Breast epithelium (tissue), 3 donors: ENCODE measurements around the gene ILK.

Experiments
- POLR2A ChIP-seq: fragments of 450-650 bp; IDR thresholded peaks from one replicate; pipeline ENCODE4 v1.6.1; 2016; ENCODE audit warnings: antibody characterized with exemption, mild to moderate bottlenecking, moderate library complexity
- TF ChIP-seq, protein P1 (sequence below), 3 donors: fragments of 450-650 bp; IDR thresholded peaks; one replicate each; pipeline ENCODE4 v1.5.1; 2016 to 2017; ENCODE audit warnings: antibody characterized with exemption in 3 of 3, mild to moderate bottlenecking in 3 of 3, moderate library complexity in 3 of 3

DNA sequence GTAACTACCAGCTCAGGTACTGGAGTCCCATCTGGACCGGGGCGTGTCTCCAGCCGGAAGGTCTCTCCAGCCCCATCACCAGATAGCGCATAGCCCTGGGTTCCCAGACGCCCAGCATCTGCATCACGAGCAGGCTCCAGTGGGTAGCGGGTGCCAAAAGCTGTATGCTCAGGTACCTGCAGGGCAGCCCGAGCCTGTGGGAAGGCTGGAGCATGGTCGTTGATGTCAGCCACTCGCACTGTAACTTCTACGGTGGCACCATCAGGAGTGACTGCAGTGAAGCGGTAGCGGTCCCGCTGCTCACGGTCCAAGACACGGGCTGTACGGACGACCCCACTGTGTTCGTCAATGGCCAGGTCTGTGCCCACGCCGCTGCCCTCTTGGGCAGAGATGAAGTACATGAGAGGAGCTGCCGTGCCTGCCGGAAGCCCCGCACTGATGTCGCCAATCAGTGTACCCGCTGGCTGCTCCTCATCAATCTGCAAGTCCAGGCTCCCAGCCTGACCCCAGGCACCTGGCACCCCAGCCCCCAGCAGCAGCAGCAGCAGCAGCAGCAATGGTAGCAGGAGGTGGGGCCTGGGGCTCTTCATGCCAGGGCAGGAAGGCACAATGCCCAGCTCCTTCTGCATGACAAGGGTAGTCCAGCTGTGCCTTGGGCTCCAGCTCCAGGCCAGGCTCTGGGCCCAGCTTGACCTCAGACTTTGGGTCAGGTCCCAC, 37.6 kb downstream of the ILK start:
- no peak for TF ChIP-seq POLR2A
- TF ChIP-seq, protein P1, sequence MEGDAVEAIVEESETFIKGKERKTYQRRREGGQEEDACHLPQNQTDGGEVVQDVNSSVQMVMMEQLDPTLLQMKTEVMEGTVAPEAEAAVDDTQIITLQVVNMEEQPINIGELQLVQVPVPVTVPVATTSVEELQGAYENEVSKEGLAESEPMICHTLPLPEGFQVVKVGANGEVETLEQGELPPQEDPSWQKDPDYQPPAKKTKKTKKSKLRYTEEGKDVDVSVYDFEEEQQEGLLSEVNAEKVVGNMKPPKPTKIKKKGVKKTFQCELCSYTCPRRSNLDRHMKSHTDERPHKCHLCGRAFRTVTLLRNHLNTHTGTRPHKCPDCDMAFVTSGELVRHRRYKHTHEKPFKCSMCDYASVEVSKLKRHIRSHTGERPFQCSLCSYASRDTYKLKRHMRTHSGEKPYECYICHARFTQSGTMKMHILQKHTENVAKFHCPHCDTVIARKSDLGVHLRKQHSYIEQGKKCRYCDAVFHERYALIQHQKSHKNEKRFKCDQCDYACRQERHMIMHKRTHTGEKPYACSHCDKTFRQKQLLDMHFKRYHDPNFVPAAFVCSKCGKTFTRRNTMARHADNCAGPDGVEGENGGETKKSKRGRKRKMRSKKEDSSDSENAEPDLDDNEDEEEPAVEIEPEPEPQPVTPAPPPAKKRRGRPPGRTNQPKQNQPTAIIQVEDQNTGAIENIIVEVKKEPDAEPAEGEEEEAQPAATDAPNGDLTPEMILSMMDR (IDR thresholded peaks at IDR 0.05), result no peak
